IMR-90 (cell line): Measurements from ENCODE around the gene LCE1D. TPM values are rescaled to one million over a fixed set of nuclear protein-coding genes. Genes with fewer than 3 reads are reported as not detected.

Experiments used
- ATAC-seq: fragments of 200-7000 bp; cut with Tn5 transposase; 2 replicates; pipeline ENCODE4 v1.9.1; 2020; ENCODE audit warnings: low read depth, mild to moderate bottlenecking, moderate library complexity
- BruUV-seq: library from RNA; stranded (reverse); fragments of 400-500 nt; replicated peaks from 2 replicates; lab custom pipeline; 2021; lab: Mats Ljungman, UMichigan
- CTCF ChIA-PET: fragments of 300-600 bp; formaldehyde crosslinking; extraction: SDS; loops from one replicate; lab custom pipeline; 2021; ENCODE audit warnings: antibody characterized with exemption; lab: Yijun Ruan, JAX
- POLR2A ChIA-PET: fragments of 300-600 bp; sonication (Branson Sonifier 250); formaldehyde crosslinking; loops from one replicate; lab custom pipeline; 2022; ENCODE audit warnings: antibody characterized with exemption; ENCODE audit not compliant: unreplicated experiment; lab: Charles Lee
- DNase-seq: peaks from one replicate; pipeline ENCODE4 v3.0.0; 2013
- H2AFZ ChIP-seq: replicated peaks from 2 replicates; pipeline ENCODE3; 2013; ENCODE audit warnings: low read length, mild to moderate bottlenecking; ENCODE audit not compliant: poor library complexity
- H2AK5ac ChIP-seq: 2 replicates; pipeline ENCODE4 v1.6.1; 2013; ENCODE audit warnings: low read depth, low read length, inconsistent platforms
- H2AK9ac ChIP-seq: replicated peaks from 2 replicates; pipeline ENCODE3; 2013; ENCODE audit warnings: mild to moderate bottlenecking, low read depth, low read length, moderate library complexity; ENCODE audit not compliant: poor library complexity
- H2BK120ac ChIP-seq: 2 replicates; pipeline ENCODE4 v1.6.1; 2013; ENCODE audit warnings: low read depth, low read length, inconsistent platforms
- H2BK15ac ChIP-seq: 3 replicates; pipeline ENCODE4 v1.6.1; 2013; ENCODE audit warnings: low read depth, low read length, inconsistent platforms
- H2BK20ac ChIP-seq: 2 replicates; pipeline ENCODE4 v1.6.1; 2013; ENCODE audit warnings: low read depth, mild to moderate bottlenecking, inconsistent platforms, low read length, moderate library complexity
- H2BK5ac ChIP-seq: 2 replicates; pipeline ENCODE4 v1.6.1; 2013; ENCODE audit warnings: mild to moderate bottlenecking, low read depth, low read length, inconsistent platforms; ENCODE audit not compliant: poor library complexity, severe bottlenecking
- H3K14ac ChIP-seq: replicated peaks from 2 replicates; pipeline ENCODE4 v1.6.1; 2013; ENCODE audit warnings: low read depth, low read length, inconsistent platforms
- H3K18ac ChIP-seq: 2 replicates; pipeline ENCODE4 v1.6.1; 2013; ENCODE audit warnings: low read depth, low read length, control low read depth
- H3K23ac ChIP-seq: 2 replicates; pipeline ENCODE4 v1.6.1; 2013; ENCODE audit warnings: low read depth, low read length, inconsistent platforms
- H3K27ac ChIP-seq: 2 replicates; pipeline ENCODE4 v1.5.1; 2013; ENCODE audit warnings: mild to moderate bottlenecking, control low read depth, low read length; ENCODE audit not compliant: insufficient read depth
- H3K27me3 ChIP-seq: 2 replicates; pipeline ENCODE4 v1.6.1; 2013; ENCODE audit warnings: low read length; ENCODE audit not compliant: control insufficient read depth, insufficient read depth
- H3K36me3 ChIP-seq: 2 replicates; pipeline ENCODE4 v1.6.1; 2013; ENCODE audit warnings: low read length, mixed read lengths; ENCODE audit not compliant: control insufficient read depth, insufficient read depth
- H3K4ac ChIP-seq: 2 replicates; pipeline ENCODE4 v1.6.1; 2013; ENCODE audit warnings: low read depth, low read length, inconsistent platforms
- H3K4me1 ChIP-seq: 2 replicates; pipeline ENCODE4 v1.6.1; 2013; ENCODE audit warnings: low read length, mixed read lengths; ENCODE audit not compliant: control insufficient read depth, insufficient read depth
- H3K4me2 ChIP-seq: 2 replicates; pipeline ENCODE4 v1.6.1; 2013; ENCODE audit warnings: low read depth, mild to moderate bottlenecking, control low read depth, low read length, moderate library complexity
- H3K4me3 ChIP-seq: 2 replicates; pipeline ENCODE4 v1.5.1; 2013; ENCODE audit warnings: low read depth, mild to moderate bottlenecking, control low read depth, low read length, moderate library complexity; ENCODE audit not compliant: insufficient read depth
- H3K56ac ChIP-seq: 2 replicates; pipeline ENCODE4 v1.6.1; 2013; ENCODE audit warnings: low read length, inconsistent platforms; ENCODE audit not compliant: insufficient read depth; ENCODE audit errors: extremely low read depth
- H3K79me1 ChIP-seq, 2 experiments: 2 replicates each; pipeline ENCODE4 v1.6.1; 2013; ENCODE audit warnings: low read length in 2 of 2, inconsistent platforms in 1 of 2, low read depth in 1 of 2
- H3K9ac ChIP-seq: 2 replicates; pipeline ENCODE4 v1.6.1; 2013; ENCODE audit warnings: low read depth, low read length, control low read depth
- H3K9me1 ChIP-seq: 2 replicates; pipeline ENCODE4 v1.6.1; 2013; ENCODE audit warnings: low read length, inconsistent platforms; ENCODE audit not compliant: insufficient read depth
- H3K9me3 ChIP-seq: 2 replicates; pipeline ENCODE4 v1.6.1; 2013; ENCODE audit warnings: low read length; ENCODE audit not compliant: control insufficient read depth, insufficient read depth
- H4K20me1 ChIP-seq: 2 replicates; pipeline ENCODE4 v1.6.1; 2013; ENCODE audit warnings: low read length, inconsistent platforms; ENCODE audit not compliant: insufficient read depth
- H4K5ac ChIP-seq: 2 replicates; pipeline ENCODE4 v1.6.1; 2013; ENCODE audit warnings: mild to moderate bottlenecking, low read depth, low read length, control low read depth
- H4K8ac ChIP-seq, 2 experiments: 2 replicates each; pipeline ENCODE4 v1.6.1; 2013; ENCODE audit warnings: low read depth in 2 of 2, low read length in 2 of 2, control low read depth in 1 of 2, inconsistent platforms in 1 of 2
- H4K91ac ChIP-seq: 2 replicates; pipeline ENCODE4 v1.6.1; 2013; ENCODE audit warnings: low read depth, low read length, inconsistent platforms; ENCODE audit not compliant: insufficient read depth
- BHLHE40 ChIP-seq: fragments of 150-350 bp; IDR thresholded peaks from 2 replicates; pipeline ENCODE4 v1.6.1; 2016; ENCODE audit warnings: mild to moderate bottlenecking, low read depth, low read length
- CEBPB ChIP-seq: IDR thresholded peaks from 2 replicates; pipeline ENCODE4 v1.6.1; 2012; ENCODE audit warnings: low read depth, low read length, improper control_type of control experiment
- CHD1 ChIP-seq: IDR thresholded peaks from 2 replicates; pipeline ENCODE4 v1.6.1; 2012; ENCODE audit warnings: low read depth, low read length, improper control_type of control experiment
- MAZ ChIP-seq: IDR thresholded peaks from 2 replicates; pipeline ENCODE4 v1.6.1; 2012; ENCODE audit warnings: low read depth, mild to moderate bottlenecking, low read length, improper control_type of control experiment, moderate library complexity, borderline replicate concordance
- NFE2L2 ChIP-seq: fragments of 150-350 bp; IDR thresholded peaks from 2 replicates; pipeline ENCODE4 v1.6.1; 2016; ENCODE audit warnings: low read depth, mild to moderate bottlenecking, low read length
- POLR2A ChIP-seq: IDR thresholded peaks from 2 replicates; pipeline ENCODE4 v1.6.1; 2012; ENCODE audit warnings: mild to moderate bottlenecking, low read depth, low read length
- RCOR1 ChIP-seq: IDR thresholded peaks from 2 replicates; pipeline ENCODE4 v1.6.1; 2012; ENCODE audit warnings: mild to moderate bottlenecking, low read length, improper control_type of control experiment; ENCODE audit not compliant: insufficient replicate concordance
- WGBS, 2 experiments: methylation state at CpG; one replicate each; pipeline versions ENCODE4 v1.1.5 to v1.1.7; 2013; ENCODE audit warnings: missing lambda C conversion rate in 2 of 2; ENCODE audit not compliant: insufficient read length in 1 of 2; ENCODE audit errors: extremely low coverage in 2 of 2; 5-methylcytosine and 5-hydroxymethylcytosine counted together
- dilution Hi-C: fragments of 300-500 bp; cut with HindIII; formaldehyde crosslinking; loops from one replicate; pipeline ENCODE4 v1.14.3; 2018; ENCODE audit warnings: low sequenced_read_pairs; ENCODE audit not compliant: unreplicated experiment
- in situ Hi-C: fragments of 300-500 bp; cut with MboI; formaldehyde crosslinking; loops from 3 replicates; pipeline ENCODE4 v1.14.3; 2019; ENCODE audit warnings: low sequenced_read_pairs, inconsistent platforms, mixed read lengths
- intact Hi-C: fragments of 100-400 bp; cut with micrococcal nuclease; formaldehyde crosslinking; loops from 2 replicates; pipeline ENCODE4 v1.10.0; 2022
- polyA plus RNA-seq, 3 experiments: library from polyadenylated mRNA; depleted of rRNA; stranded (reverse); fragments of >200 nt; gene quantifications; 2 replicates each; pipeline ENCODE4 v1.2.3, GENCODE V29; 2012; ENCODE audit warnings: low replicate concordance in 1 of 3
- total RNA-seq: library from RNA; depleted of rRNA; stranded (reverse); fragments of >200 nt; gene quantifications from 2 replicates; pipeline ENCODE4 v1.2.3, GENCODE V29; 2012
- TF ChIP-seq, protein P1 (sequence below): fragments of 150-350 bp; IDR thresholded peaks from 2 replicates; pipeline ENCODE4 v1.6.1; 2016; ENCODE audit warnings: low read depth, mild to moderate bottlenecking, low read length, moderate library complexity, borderline replicate concordance

LCE1D gene
- total and polyA plus RNA-seq, 2 of the 4 experiments (the other 2 are of a cell fraction) = not detected

DNA sequence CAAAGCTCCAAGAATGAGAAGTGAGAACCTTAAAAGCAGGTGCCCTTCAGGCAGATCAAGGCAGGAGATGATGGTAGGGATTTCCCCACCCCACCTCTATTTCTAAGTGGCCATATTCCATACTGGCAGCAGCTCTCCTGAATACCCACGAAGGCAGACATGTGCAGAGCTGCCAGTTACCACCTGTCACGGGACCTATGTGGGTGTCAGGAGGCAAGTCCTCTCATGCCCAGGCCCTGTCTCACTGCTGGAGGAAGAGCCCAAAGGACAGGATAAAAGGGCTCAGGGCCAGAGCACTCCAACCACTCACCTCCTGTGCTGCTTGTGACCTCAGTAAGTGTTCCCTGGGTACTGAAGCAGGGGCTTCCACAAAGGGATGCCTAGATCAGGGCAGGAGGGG, 14.5 kb downstream of the LCE1D start:
- in situ Hi-C loops (no loop called here), dilution Hi-C loops (no loop called here), intact Hi-C loops (no loop called here)
- Histone ChIP-seq H3K18ac (no peak overlapping the region), H3K4ac (no peak overlapping the region), H3K36me3 (no peaks in the 10 kb centered on the region), H3K56ac (no peak overlapping the region), H4K5ac (no peak overlapping the region), H2BK120ac (no peak overlapping the region), H3K27me3 (no peaks in the 10 kb centered on the region), H2BK5ac (no peak overlapping the region), H3K79me1 (no peaks in the 10 kb centered on the region), H3K14ac (no peak overlapping the region), H4K20me1 (no peaks in the 10 kb centered on the region), H3K9ac (no peak overlapping the region), H2BK15ac (no peak overlapping the region), H4K91ac (no peak overlapping the region), H2AK9ac (no peak overlapping the region), H3K4me3 (no peak overlapping the region), H2AK5ac (no peak overlapping the region), H4K8ac (no peak overlapping the region), H3K9me1 (no peaks in the 10 kb centered on the region), H3K4me2 (no peak overlapping the region), H3K23ac (no peak overlapping the region), H2BK20ac (no peak overlapping the region), H3K27ac (no peak overlapping the region), H2AFZ (no peak overlapping the region), H3K4me1 (no peaks in the 10 kb centered on the region), H3K9me3 (peaks cover 2% of the 10 kb centered on the region; the same call in 1 of the 2 replicates)
- ChIA-PET CTCF (no interaction called here), POLR2A (no interaction called here)
- no peak for DNase-seq
- no CpG with 5 or more reads among the region's 2 CpGs for WGBS, 2 experiments
- no TSS peak for BruUV-seq
- no peak for ATAC-seq
- TF ChIP-seq, protein P1, sequence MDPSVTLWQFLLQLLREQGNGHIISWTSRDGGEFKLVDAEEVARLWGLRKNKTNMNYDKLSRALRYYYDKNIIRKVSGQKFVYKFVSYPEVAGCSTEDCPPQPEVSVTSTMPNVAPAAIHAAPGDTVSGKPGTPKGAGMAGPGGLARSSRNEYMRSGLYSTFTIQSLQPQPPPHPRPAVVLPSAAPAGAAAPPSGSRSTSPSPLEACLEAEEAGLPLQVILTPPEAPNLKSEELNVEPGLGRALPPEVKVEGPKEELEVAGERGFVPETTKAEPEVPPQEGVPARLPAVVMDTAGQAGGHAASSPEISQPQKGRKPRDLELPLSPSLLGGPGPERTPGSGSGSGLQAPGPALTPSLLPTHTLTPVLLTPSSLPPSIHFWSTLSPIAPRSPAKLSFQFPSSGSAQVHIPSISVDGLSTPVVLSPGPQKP = no peak
- no peak for TF ChIP-seq RCOR1
- TF ChIP-seq CHD1 = no peak
- no peak for TF ChIP-seq POLR2A
- TF ChIP-seq CEBPB = no peak
- TF ChIP-seq MAZ = no peak
- TF ChIP-seq NFE2L2 = no peak
- TF ChIP-seq BHLHE40 = no peak
